Mesenchymal stem cell (in vitro differentiated cells and primary cell): ENCODE data around the gene TBC1D9.

Experiments used
- DNase-seq: peaks from one replicate; pipeline ENCODE4 v3.0.0-alpha.2; 2013
- H2AFZ ChIP-seq: one replicate; pipeline ENCODE4 v1.6.1; 2013; ENCODE audit warnings: low read depth, mild to moderate bottlenecking, control low read depth, inconsistent platforms, low read length, moderate library complexity
- H2AK5ac ChIP-seq: 2 replicates; pipeline ENCODE4 v1.6.1; 2013; ENCODE audit warnings: low read length, moderate library complexity, mild to moderate bottlenecking, inconsistent platforms; ENCODE audit not compliant: severe bottlenecking
- H2BK120ac ChIP-seq: one replicate; pipeline ENCODE4 v1.6.1; 2013; ENCODE audit warnings: low read depth, mild to moderate bottlenecking, inconsistent platforms, low read length, moderate library complexity
- H2BK12ac ChIP-seq, 2 experiments: one replicate each; pipeline ENCODE4 v1.6.1; 2013; ENCODE audit warnings: inconsistent platforms in 2 of 2, low read length in 2 of 2, mild to moderate bottlenecking in 2 of 2, moderate library complexity in 2 of 2, control low read depth in 1 of 2
- H2BK15ac ChIP-seq: one replicate; pipeline ENCODE4 v1.6.1; 2013; ENCODE audit warnings: mild to moderate bottlenecking, low read depth, inconsistent platforms; ENCODE audit not compliant: poor library complexity, severe bottlenecking
- H2BK5ac ChIP-seq: 2 replicates; pipeline ENCODE4 v1.6.1; 2013; ENCODE audit warnings: low read depth, mild to moderate bottlenecking, low read length, control low read depth, inconsistent platforms; ENCODE audit not compliant: poor library complexity, severe bottlenecking
- H3K14ac ChIP-seq, 2 experiments: one replicate each; pipeline ENCODE4 v1.6.1; 2013; ENCODE audit warnings: inconsistent platforms in 2 of 2, low read length in 2 of 2, control low read depth in 1 of 2, mild to moderate bottlenecking in 1 of 2, moderate library complexity in 1 of 2
- H3K18ac ChIP-seq, 2 experiments: one replicate each; pipeline ENCODE4 v1.6.1; 2013; ENCODE audit warnings: inconsistent platforms in 2 of 2, low read length in 2 of 2, control low read depth in 1 of 2, low read depth in 1 of 2, mild to moderate bottlenecking in 1 of 2
- H3K23ac ChIP-seq, 2 experiments: one replicate each; pipeline ENCODE4 v1.6.1; 2013; ENCODE audit warnings: inconsistent platforms in 2 of 2, low read length in 2 of 2, mild to moderate bottlenecking in 2 of 2, moderate library complexity in 2 of 2, control low read depth in 1 of 2
- H3K27ac ChIP-seq: 2 replicates; pipeline ENCODE4 v1.5.1; 2013; ENCODE audit warnings: mild to moderate bottlenecking, moderate library complexity, low read length, control low read depth, inconsistent platforms; ENCODE audit not compliant: poor library complexity, severe bottlenecking
- H3K27me3 ChIP-seq, 2 experiments: 2 replicates each; pipeline versions ENCODE4 v1.6.1 to v1.7.0; 2013; ENCODE audit warnings: low read length in 2 of 2, mild to moderate bottlenecking in 2 of 2, moderate library complexity in 2 of 2, control low read depth in 1 of 2, inconsistent platforms in 1 of 2; ENCODE audit not compliant: control insufficient read depth in 1 of 2, insufficient read depth in 1 of 2
- H3K36me3 ChIP-seq, 2 experiments: 2 replicates each; pipeline versions ENCODE4 v1.6.1 to v1.7.0; 2013; ENCODE audit warnings: low read length in 2 of 2, control low read depth in 1 of 2, inconsistent platforms in 1 of 2, low read depth in 1 of 2, mild to moderate bottlenecking in 1 of 2; ENCODE audit not compliant: insufficient read depth in 2 of 2, control insufficient read depth in 1 of 2
- H3K4ac ChIP-seq, 2 experiments: one replicate each; pipeline ENCODE4 v1.6.1; 2013; ENCODE audit warnings: inconsistent platforms in 2 of 2, low read length in 2 of 2, mild to moderate bottlenecking in 2 of 2, moderate library complexity in 2 of 2, control low read depth in 1 of 2, low read depth in 1 of 2
- H3K4me1 ChIP-seq: 2 replicates; pipeline ENCODE4 v1.6.1; 2013; ENCODE audit warnings: low read depth, low read length, control low read depth; ENCODE audit not compliant: control insufficient read depth, insufficient read depth
- H3K4me2 ChIP-seq: 2 replicates; pipeline ENCODE4 v1.6.1; 2013; ENCODE audit warnings: low read length, mild to moderate bottlenecking, inconsistent platforms; ENCODE audit not compliant: poor library complexity, severe bottlenecking
- H3K4me3 ChIP-seq, 2 experiments: 2 replicates each; pipeline versions ENCODE4 v1.5.1 to v1.7.0; 2013; ENCODE audit warnings: low read length in 2 of 2, mild to moderate bottlenecking in 2 of 2, control low read depth in 1 of 2, low read depth in 1 of 2; ENCODE audit not compliant: insufficient read depth in 1 of 2
- H3K79me1 ChIP-seq: replicated peaks from 2 replicates; pipeline ENCODE4 v1.6.1; 2013; ENCODE audit warnings: mild to moderate bottlenecking, control low read depth, low read length, inconsistent platforms; ENCODE audit not compliant: poor library complexity, severe bottlenecking
- H3K9ac ChIP-seq: 2 replicates; pipeline ENCODE4 v1.7.0; 2013; ENCODE audit warnings: mild to moderate bottlenecking, low read length, moderate library complexity
- H3K9me3 ChIP-seq: 2 replicates; pipeline ENCODE4 v1.7.0; 2013; ENCODE audit warnings: mild to moderate bottlenecking, low read length; ENCODE audit not compliant: control insufficient read depth
- H4K8ac ChIP-seq: one replicate; pipeline ENCODE4 v1.6.1; 2013; ENCODE audit warnings: inconsistent platforms, mild to moderate bottlenecking, low read length, moderate library complexity
- H4K91ac ChIP-seq: one replicate; pipeline ENCODE4 v1.6.1; 2013; ENCODE audit warnings: mild to moderate bottlenecking, low read length, inconsistent platforms
- WGBS: methylation state at CpG from one replicate; pipeline ENCODE4 v1.1.7; 2013; ENCODE audit warnings: mixed read lengths; 5-methylcytosine and 5-hydroxymethylcytosine counted together

TBC1D9 gene

GRCh38 chr4:140653718-140654494 is 102.3 kb downstream of the TBC1D9 start:
- Histone ChIP-seq H3K9ac (peak overlapping the region; percentile 79), H4K8ac (no peak overlapping the region), H3K4me3 (peak overlapping the region in 1 of 2 experiments; percentile 61), H2BK5ac (peak overlapping the region; percentile 78), H2BK15ac (no peak overlapping the region), H3K36me3 (peaks cover 12 to 69% of the 10 kb centered on the region in 2 experiments), H3K4me1 (peaks cover 6% of the 10 kb centered on the region), H2AFZ (no peak overlapping the region), H2BK12ac (no peak overlapping the region), H3K14ac (no peak overlapping the region), H3K79me1 (peaks cover 1% of the 10 kb centered on the region), H3K4ac (no peak overlapping the region), H3K4me2 (no peak overlapping the region), H2BK120ac (no peak overlapping the region), H3K27me3 (no peaks in the 10 kb centered on the region), H3K18ac (peak overlapping the region; percentile 44 to 49), H3K27ac (peak overlapping the region; percentile 92), H2AK5ac (peak overlapping the region; percentile 79), H3K9me3 (no peaks in the 10 kb centered on the region), H4K91ac (no peak overlapping the region), H3K23ac (no peak overlapping the region)
- peak; percentile 68 for DNase-seq
- WGBS: 65% methylated on average over 7 of the region's 8 CpGs

- WGBS: 91% methylated on average over 2 of the region's 2 CpGs
Observed at GRCh38 chr4:140652601-140653000, 103.6 kb downstream of the TBC1D9 start.

GRCh38 chr4:140648716-140649308 is 107.4 kb downstream of the TBC1D9 start:
- H2BK15ac ChIP-seq: no peak overlapping the region

More at GRCh38 chr4:140652601-140653000, 103.6 kb downstream of the TBC1D9 start:
- no peaks in the 10 kb centered on the region for H3K27me3 ChIP-seq
- no peak overlapping the region for H2BK12ac ChIP-seq
- H3K9me3 ChIP-seq: no peaks in the 10 kb centered on the region
- no peak overlapping the region for H3K4ac ChIP-seq
- no peak overlapping the region for H4K91ac ChIP-seq
- H2AK5ac ChIP-seq: peak overlapping the region; percentile 40
- H3K14ac ChIP-seq: no peak overlapping the region
- no peak overlapping the region for H3K23ac ChIP-seq
- H3K9ac ChIP-seq: no peak overlapping the region
- H2AFZ ChIP-seq: no peak overlapping the region
- H2BK5ac ChIP-seq: no peak overlapping the region
- H3K79me1 ChIP-seq: peaks cover 1% of the 10 kb centered on the region
- peak overlapping the region; percentile 61 for H3K27ac ChIP-seq
- no peak overlapping the region for H4K8ac ChIP-seq
- H3K36me3 ChIP-seq: peaks cover 11 to 61% of the 10 kb centered on the region in 2 experiments
- no peak overlapping the region for H3K18ac ChIP-seq
- H2BK120ac ChIP-seq: no peak overlapping the region
- no peak overlapping the region for H3K4me2 ChIP-seq
- DNase-seq: no peak
- peaks cover 6% of the 10 kb centered on the region for H3K4me1 ChIP-seq
- no peak overlapping the region for H2BK15ac ChIP-seq
- no peak overlapping the region for H3K4me3 ChIP-seq

GRCh38 chr4:140645614-140646412 is 110.4 kb downstream of the TBC1D9 start:
- Histone ChIP-seq H3K4me2 (no peak overlapping the region), H3K79me1 (peaks cover 1% of the 10 kb centered on the region), H3K23ac (no peak overlapping the region), H3K4ac (no peak overlapping the region), H2BK5ac (no peak overlapping the region), H3K27ac (no peak overlapping the region), H2BK120ac (no peak overlapping the region), H3K9ac (no peak overlapping the region), H3K27me3 (no peaks in the 10 kb centered on the region), H3K36me3 (peaks cover 31 to 34% of the 10 kb centered on the region in 2 experiments), H2AFZ (no peak overlapping the region), H2BK15ac (no peak overlapping the region), H3K4me1 (no peaks in the 10 kb centered on the region), H3K4me3 (no peak overlapping the region), H2AK5ac (no peak overlapping the region), H3K18ac (no peak overlapping the region), H2BK12ac (peak overlapping the region in 1 of 2 experiments; percentile 1), H4K8ac (peak overlapping the region; percentile 30), H3K9me3 (no peaks in the 10 kb centered on the region), H4K91ac (no peak overlapping the region), H3K14ac (no peak overlapping the region)
- DNase-seq: peak; percentile 37
- WGBS: 65% methylated on average over 8 of the region's 9 CpGs

More at GRCh38 chr4:140648716-140649308, 107.4 kb downstream of the TBC1D9 start:
- Histone ChIP-seq H3K4me2 (no peak overlapping the region), H2AK5ac (peak overlapping the region; percentile 42), H3K4ac (no peak overlapping the region), H3K23ac (no peak overlapping the region), H3K9me3 (no peaks in the 10 kb centered on the region), H2AFZ (no peak overlapping the region), H4K91ac (no peak overlapping the region), H3K9ac (no peak overlapping the region), H3K27me3 (no peaks in the 10 kb centered on the region), H3K18ac (no peak overlapping the region), H4K8ac (no peak overlapping the region), H3K79me1 (peaks cover 1% of the 10 kb centered on the region), H2BK12ac (no peak overlapping the region), H3K36me3 (peaks cover 14 to 54% of the 10 kb centered on the region in 2 experiments), H2BK120ac (no peak overlapping the region), H2BK5ac (no peak overlapping the region), H3K27ac (no peak overlapping the region), H3K14ac (no peak overlapping the region), H3K4me1 (peaks cover 6% of the 10 kb centered on the region), H3K4me3 (no peak overlapping the region)
- DNase-seq: no peak
- 75% methylated on average over 2 of the region's 2 CpGs for WGBS
